BJ (cell line): Measurements from ENCODE around the gene EMD. TPM values are rescaled to one million over a fixed set of nuclear protein-coding genes. Genes with fewer than 3 reads are reported as not detected.

Source experiments
- CTCF ChIA-PET: fragments of 350-600 bp; formaldehyde crosslinking; extraction: SDS; loops from one replicate; lab custom pipeline; 2021; ENCODE audit warnings: antibody characterized with exemption, inconsistent platforms; lab: Yijun Ruan, JAX
- POLR2A ChIA-PET: fragments of 300-600 bp; sonication (Branson Sonifier 250); formaldehyde crosslinking; extraction: SDS; loops from one replicate; lab custom pipeline; 2021; ENCODE audit warnings: antibody characterized with exemption; lab: Charles Lee
- DNase-seq: peaks from one replicate; pipeline ENCODE4 v3.0.0-alpha.2; 2011; ENCODE audit warnings: low read depth
- H3K27me3 ChIP-seq: 2 replicates; pipeline ENCODE4 v1.6.0; 2011; ENCODE audit warnings: low read length; ENCODE audit not compliant: control insufficient read depth, insufficient read depth
- H3K36me3 ChIP-seq: 2 replicates; pipeline ENCODE4 v1.5.1; 2011; ENCODE audit warnings: low read length; ENCODE audit not compliant: control insufficient read depth, insufficient read depth
- H3K4me3 ChIP-seq: 2 replicates; pipeline ENCODE4 v1.5.1; 2011; ENCODE audit warnings: low read depth, mild to moderate bottlenecking, control low read depth, low read length
- polyA plus RNA-seq: library from polyadenylated mRNA; depleted of rRNA; stranded (reverse); fragments of >200 nt; gene quantifications from 2 replicates; pipeline ENCODE4 v1.2.3, GENCODE V29; 2011
- TF ChIP-seq, protein P1 (sequence below): IDR thresholded peaks from 2 replicates; pipeline ENCODE4 v1.5.1; 2011; ENCODE audit warnings: low read depth, mild to moderate bottlenecking, control low read depth, inconsistent platforms, low read length, moderate library complexity; ENCODE audit not compliant: insufficient read depth

The EMD gene
- polyA plus RNA-seq, 1 experiment, result 71.0 TPM

DNA sequence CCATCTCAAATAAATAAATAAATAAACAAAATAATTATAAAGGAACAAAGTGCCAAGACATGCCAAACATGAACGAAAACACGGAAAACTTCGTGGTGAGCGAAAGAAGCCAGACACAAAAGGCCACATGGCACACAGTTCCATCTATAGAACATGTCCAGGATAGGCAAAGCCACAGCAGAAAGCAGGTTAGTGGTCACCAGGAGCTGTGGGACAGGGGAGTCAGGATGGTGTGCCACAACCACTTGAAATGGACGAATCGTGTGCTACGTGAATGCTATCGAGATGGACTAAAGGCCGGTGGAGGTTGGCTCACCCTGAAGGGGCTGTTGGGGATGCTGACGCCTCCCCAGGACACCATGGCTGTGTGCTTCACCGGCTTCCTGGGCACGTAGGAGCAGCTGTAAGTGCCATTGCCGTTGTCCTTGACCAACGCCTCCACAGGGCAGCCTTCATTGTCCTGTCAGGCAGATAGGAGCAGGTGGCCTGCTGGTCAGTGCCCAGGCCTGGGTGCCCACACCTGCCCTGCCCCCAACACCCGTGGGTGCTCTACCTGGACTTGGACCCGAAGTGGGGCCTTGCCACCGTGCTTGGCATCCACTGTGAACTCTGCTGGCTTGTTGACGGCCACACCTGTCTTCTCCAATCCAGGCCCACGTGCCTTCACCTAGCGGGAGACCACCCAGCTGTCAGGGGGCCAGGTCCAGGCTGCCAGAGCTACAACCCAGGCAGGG is 15.2 kb upstream of the EMD start:
- POLR2A ChIA-PET, result no interaction called here
- H3K4me3 ChIP-seq, result no peak overlapping the region
- TF ChIP-seq, protein P1, sequence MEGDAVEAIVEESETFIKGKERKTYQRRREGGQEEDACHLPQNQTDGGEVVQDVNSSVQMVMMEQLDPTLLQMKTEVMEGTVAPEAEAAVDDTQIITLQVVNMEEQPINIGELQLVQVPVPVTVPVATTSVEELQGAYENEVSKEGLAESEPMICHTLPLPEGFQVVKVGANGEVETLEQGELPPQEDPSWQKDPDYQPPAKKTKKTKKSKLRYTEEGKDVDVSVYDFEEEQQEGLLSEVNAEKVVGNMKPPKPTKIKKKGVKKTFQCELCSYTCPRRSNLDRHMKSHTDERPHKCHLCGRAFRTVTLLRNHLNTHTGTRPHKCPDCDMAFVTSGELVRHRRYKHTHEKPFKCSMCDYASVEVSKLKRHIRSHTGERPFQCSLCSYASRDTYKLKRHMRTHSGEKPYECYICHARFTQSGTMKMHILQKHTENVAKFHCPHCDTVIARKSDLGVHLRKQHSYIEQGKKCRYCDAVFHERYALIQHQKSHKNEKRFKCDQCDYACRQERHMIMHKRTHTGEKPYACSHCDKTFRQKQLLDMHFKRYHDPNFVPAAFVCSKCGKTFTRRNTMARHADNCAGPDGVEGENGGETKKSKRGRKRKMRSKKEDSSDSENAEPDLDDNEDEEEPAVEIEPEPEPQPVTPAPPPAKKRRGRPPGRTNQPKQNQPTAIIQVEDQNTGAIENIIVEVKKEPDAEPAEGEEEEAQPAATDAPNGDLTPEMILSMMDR, result no peak
- H3K36me3 ChIP-seq, result peaks cover 74% of the 10 kb centered on the region
- H3K27me3 ChIP-seq, result no peaks in the 10 kb centered on the region
- no peak for DNase-seq
- CTCF ChIA-PET, result no interaction called here

DNA sequence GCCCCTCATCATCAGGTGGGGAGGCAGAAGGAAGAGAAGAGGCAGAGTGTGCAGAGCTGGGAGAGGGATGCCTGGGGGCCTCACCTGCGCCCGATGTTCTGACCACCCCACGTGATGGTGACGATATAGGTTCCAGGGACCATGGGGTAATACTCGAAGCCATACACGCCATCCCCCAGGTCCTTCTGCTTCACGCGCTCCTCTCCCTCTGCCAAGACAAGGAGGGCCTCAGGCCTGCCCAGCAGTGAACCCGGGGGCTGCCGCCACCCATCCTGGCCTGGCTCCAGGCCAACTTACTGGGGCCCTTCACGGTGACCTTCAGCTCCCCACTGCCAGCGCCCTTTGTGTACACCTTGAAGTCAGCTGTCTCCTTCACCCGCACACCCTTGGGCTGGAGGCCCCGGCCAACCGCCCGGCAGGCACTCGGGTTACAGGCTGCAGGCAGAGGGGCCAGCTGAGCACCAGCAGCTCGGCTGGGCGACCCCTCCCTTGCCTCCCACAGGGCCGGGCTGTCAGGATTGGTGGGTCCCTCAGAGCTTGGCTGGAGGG is 14.0 kb upstream of the EMD start:
- Histone ChIP-seq H3K36me3 (peaks cover 65% of the 10 kb centered on the region), H3K27me3 (no peaks in the 10 kb centered on the region), H3K4me3 (no peak overlapping the region)
- TF ChIP-seq, protein P1, result no peak
- no peak for DNase-seq
- CTCF ChIA-PET, result no interaction called here
- POLR2A ChIA-PET, result no interaction called here

DNA sequence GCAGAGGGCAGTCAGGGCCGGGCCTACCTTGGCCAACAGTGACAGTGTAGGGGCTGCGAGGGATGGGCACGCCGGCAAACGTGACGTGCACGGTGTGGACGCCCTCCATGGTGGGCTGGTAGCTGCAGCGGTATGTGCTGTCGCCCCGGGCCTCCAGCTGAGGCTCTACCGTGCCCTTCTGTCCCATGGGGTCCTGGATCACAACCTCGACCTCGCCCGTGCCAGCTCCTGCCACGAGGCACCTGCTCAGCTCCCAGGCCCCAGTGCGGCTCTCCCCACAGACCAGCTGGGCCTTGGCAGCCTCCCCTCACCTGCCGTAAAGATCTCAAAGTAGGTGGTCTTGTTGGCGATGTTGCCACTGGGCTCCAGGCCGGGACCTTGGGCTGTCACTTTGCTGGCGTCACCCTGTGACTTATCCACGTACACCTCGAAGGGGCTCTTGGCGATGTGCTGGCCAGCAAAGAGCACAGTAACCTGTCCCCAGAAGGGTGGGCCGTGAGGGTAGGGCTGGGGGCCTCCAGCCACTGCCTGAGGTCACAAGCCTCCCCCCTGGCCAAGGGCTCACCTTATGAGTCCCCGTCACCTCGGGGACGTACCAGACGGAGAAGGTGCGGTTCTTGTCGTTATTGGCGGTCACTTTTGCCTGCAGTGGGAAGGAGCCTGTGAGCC is 13.0 kb upstream of the EMD start:
- H3K36me3 ChIP-seq, result peaks cover 60% of the 10 kb centered on the region
- no peak overlapping the region for H3K4me3 ChIP-seq
- ChIA-PET POLR2A (no interaction called here), CTCF (interaction anchor here (1.1 kb wide), 1 partner anchor 11 kb away, joined by 3 read pairs; no protein-coding TSS in a partner anchor)
- DNase-seq, result no peak
- TF ChIP-seq, protein P1, result no peak
- no peaks in the 10 kb centered on the region for H3K27me3 ChIP-seq

DNA sequence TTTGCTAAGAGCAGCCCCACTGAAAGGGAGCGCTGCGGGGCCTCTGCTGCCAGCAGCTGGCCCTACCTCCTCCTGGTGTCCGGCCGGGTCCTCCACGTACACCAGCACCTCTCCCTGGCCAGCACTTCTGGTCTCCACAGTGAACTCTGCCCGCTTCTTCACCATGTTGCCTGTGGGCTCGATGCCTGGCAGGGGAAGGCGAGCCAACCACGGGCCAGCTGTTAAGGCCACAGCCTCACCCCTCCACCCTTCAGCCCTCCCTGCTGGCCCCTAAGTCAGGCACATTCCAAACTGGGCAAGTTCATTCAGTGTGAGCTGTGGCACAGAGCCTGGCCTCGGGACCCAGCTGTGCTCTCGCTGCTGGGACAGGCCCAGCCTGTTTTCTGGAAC is 12.4 kb upstream of the EMD start:
- H3K36me3 ChIP-seq, result peaks cover 55% of the 10 kb centered on the region
- no peak for DNase-seq
- TF ChIP-seq, protein P1, result no peak
- H3K4me3 ChIP-seq, result no peak overlapping the region
- ChIA-PET CTCF (interaction anchor here (1.1 kb wide), 1 partner anchor 12 kb away, joined by 3 read pairs; no protein-coding TSS in a partner anchor), POLR2A (no interaction called here)
- H3K27me3 ChIP-seq, result no peaks in the 10 kb centered on the region
